DMS153 (cell line): Measurements from ENCODE around the gene CDK14.

Experiments used
- DNase-seq: peaks from one replicate; lab custom pipeline; 2025; lab: John Stamatoyannopoulos, UW

The CDK14 gene

DNA sequence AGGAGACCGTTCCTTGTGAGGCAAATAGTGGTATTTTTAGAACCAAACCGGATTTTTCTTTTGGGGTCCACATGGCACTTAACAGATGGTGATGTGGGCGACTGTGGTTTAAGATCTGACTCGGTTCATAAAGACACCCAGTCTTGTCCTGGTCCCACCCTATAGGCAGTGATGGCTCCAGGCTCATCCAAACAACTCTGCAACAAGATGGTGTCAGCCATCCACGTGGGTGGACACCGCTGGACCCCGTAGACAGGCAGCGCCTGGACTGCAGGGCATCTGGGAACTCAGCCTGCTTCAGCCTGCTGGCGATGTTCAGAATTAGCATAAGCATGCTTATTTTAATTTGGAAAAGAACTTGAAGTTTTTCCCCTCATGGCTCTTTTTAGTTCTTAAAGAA, 409.7 kb downstream of the CDK14 start:
- no peak for DNase-seq

DNA sequence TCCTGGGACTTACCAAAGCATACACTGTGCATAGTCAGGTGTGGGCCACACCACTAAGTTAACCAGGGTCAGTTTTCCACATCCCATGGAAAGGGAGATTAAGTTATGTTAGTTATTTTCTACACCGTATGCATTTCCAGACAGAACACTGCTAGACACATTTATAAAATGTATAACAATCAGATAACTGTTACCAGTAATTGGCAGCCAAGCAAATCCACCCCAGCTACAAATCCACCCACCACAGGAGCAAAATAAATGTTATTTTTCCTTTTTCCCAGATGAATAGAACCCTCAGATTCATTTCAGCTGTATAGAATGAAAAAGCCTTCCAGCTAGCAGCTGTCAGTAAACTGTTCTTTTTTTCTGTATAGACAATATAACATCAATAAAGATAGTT, 411.2 kb downstream of the CDK14 start:
- no peak for DNase-seq

DNA sequence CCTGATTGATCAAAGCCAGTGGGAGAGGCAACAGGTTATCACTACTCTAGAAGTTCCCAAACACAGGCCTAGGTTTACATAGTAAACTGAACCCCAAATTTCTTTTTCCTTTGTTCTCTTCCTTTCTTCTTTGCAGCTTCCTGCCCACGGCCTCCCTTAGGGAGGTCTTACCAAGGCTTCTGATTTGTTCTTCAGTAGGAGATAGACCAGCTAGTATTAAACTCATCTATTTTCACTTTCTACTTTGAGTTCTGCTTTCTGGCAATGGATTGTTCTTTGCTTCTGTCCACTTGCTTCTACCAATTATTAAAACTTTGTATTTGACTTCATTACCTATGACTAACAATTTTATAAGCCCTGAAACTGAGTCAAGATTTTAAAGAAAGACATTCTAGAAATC, 417.0 kb downstream of the CDK14 start:
- DNase-seq = no peak

DNA sequence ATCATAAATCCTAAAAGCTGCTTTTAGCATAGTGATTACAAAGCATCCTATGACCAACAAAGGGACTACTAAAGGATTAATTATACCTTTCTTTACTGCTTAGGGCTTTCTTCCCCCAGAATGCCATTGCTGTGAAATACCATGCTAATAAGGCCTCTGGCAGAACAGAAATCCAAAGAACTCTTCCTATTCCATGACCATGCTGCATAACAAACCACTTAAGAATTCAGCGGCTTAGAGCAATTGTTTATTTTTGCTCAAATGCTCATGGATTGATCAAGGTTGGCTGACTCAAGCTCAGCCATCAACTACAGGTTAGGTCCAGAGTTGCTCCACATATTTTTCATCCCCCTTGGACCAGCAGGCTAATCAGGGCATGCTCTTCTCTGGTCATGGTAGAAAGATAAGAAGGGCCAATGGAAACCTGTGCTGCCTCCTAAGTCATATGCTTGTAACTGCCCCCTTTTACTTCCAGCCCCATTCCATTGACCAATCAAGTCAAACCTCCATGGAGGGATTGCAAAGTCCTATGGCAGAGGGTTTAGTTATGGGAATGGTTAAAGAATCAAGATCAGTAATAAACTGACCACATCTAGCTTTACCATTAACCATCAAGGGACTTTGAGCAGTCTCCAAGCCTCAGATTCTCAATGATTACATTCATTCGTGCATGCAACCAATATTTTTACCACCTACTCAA, 423.7 kb downstream of the CDK14 start:
- DNase-seq = no peak

DNA sequence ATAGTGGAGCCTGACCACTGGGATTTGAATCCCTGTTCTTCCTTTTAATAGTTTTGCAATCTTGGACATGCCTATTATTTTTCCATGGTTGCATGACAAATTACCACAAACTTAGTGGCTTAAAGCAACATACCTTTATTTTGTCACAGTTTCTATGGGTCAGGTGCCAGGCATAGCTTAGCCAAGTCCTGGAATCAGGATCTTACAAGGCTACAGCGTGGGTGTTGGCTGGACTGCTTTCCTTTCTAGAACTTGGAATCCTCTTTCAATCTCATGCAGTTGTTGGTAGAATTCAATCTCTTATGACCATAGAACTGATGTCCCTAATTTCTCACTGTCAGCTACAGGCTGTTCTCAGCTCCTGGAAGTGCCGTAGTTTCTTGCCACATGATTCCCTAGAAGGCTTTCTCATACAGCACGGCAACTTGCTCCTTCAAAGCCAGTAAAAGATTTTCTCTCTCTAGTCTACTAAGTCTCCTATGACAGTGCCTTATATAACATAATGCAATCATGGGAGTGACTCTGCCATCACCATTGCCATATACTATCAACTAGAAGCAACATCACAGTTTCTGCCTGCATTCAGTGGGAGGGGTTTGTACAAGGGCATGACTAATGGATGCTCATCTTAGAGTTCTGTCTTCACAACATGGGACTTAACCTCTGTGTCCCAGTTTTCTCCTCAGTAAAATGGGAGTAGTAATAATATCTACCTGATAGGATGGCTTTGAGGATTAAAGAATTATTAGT, 424.7 kb downstream of the CDK14 start:
- DNase-seq = no peak

DNA sequence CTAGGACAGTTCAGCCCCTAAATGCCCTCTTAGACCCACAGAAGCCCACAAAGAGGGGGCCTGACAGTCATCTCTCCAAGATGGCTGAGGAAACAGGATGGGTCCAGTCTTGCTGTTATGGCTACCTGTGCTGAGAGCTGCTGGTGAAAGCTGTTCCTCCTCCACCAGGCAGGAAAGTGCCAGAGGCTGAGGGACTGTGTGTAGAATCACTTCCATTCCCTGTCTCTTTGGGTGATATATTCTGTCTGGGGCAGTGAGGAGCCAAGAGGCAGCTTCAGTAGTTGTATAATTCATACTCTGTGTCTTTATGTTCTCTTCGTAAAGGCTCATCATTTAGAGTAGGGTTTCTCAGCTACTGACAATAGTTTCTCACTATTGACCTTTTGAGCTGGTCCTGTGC, 425.8 kb downstream of the CDK14 start:
- no peak for DNase-seq

DNA sequence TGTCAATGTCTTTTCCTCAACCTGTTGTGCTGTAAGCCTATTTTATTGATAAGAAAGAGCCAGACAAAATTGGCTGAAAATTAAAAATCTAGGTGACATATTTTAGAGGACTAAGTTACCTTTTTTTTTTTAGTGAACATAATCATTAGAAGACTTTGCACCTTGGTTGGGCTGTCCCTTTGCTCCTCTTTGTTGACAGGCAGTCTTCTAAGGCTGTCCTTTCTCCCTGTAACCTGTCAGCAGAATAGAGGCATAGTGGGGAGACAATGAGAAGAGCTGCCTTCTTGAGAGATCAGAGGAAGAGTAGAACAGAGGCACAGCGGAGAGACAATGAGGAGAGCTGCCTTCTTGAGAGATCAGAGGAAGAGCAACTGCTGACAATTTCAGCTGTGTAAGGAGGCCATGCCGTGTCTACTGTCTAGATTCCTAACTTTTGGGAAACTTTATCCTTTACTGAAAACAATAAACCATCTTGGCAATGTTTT, 429.8 kb downstream of the CDK14 start:
- DNase-seq = no peak

DNA sequence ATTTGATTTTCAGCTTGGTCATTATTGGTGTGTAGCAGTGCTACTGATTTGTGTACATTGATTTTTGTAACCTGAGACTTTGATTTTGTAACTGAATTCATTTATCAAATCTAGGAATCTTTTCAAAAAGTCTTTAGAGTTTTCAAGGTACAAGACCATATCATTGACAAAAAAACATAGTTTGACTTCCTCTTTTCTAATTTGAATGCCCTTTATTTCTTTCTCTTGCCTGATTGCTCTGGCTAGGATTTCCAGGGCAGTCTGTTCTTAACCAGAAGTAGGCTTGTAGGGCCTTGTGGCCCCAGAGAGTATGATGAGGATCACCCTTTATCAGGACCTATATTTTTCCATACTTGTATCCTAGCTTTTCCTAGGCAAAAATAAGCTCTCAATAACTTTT, 433.6 kb downstream of the CDK14 start:
- DNase-seq = no peak

DNA sequence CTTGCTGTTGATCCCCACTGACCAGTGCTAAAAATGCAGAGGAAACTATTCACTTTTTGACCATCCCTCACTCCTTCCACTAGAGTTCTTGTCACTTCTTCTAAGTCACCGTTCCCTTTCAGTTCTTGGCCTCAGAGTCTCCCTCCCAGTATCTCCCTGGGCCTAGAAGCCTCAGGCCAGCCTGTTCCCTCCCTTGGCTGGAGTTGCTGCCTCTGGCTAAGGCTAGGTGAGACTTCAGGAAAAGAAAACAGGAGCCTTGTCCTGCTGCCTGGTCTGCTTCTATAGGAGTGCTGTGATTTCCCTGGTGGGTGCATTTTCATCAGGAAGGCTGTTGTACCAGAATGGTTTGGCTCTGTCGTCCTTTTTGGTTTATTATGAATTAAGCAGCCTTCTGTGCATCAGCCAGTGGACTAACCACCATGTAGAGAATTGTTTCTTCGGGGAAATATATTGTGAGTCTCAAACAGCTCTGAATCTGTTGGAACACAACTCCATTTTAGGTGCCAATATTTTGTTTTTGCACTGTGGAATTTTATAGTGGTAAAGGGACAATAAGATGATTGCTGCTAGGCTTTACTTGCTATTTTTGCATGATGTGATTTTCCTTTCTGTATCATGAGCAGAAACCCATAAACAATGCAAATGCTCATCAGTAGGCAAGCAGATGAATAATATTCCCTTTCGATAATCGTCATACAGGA, 434.7 kb downstream of the CDK14 start:
- no peak for DNase-seq

DNA sequence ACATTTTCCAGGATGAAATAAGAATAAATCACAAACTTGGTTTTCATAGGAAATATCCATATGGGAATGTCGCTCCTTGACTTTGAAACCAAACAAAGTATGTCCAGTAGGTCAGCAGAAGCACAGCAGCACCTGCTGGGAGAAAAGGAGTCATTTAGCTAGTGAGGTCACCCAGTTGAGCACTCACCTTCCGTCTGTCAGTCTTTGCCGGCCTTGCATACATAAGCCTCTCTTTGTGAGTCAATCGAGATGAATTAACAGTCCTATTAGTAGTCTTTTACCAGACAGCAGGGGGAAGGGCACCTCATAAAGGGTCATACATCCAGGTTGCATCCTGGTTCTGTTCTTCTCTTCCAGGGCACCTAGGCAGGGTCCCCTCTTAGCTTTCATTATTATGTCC, 435.6 kb downstream of the CDK14 start:
- DNase-seq = no peak

DNA sequence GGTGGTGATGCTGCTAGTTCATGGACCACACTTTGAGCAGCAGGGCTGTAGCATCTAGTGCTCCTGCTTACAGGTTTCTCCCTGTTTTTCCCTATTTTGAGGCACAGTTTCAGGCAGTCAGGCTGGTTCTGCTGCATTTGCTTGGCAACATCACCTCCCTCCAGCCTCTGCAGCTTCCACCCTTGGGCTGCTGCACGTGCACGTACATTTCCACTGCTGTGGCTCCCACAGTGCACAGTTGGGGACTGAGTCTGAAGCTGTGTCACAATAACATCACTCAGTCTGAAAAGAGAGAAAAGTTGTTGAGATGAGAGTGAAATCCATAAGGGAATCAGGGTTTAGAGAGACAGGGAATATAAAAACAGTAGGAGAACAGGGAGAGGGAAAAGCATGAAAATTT, 437.5 kb downstream of the CDK14 start:
- DNase-seq = no peak

DNA sequence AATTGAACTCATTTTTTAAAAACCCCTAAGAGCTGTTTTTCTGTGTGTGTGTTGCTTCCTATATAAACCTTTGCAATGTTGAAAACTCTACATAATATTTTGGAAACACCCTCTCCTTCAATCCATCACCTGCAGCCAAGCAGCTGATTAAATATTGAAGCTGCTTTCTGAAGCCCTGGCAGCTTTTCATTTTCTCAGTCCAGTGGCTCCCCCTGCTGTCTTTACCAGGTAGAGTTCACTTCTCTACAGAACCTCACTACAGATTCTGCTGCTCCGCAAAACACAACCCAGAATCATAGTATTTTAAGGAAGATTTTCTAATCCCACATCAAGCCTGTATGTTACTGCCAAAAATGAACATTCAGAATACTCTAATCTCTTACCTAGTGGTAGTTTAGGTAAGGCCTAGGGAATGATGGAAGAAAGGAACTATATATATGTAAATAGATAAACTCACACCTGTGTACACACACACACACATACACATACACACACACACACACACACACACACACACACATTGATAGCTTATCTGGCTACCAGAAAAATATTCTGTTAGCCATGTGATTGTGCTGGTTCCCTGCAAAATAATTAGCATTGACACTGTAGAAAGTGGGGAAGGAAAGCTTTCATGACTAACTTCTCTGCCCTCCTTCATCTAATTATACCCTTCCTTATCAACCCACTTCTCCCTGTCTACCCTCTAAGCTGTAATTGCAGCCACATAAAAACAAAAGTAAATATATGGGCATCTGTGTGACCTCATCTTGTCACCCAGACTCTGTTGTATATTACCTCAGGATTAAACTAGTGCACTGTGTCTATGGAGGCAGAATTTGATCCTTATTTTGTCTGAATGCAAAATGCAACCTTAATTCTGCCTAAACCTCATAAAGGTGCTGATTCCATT, 438.6 kb downstream of the CDK14 start:
- DNase-seq = peak; percentile 89

DNA sequence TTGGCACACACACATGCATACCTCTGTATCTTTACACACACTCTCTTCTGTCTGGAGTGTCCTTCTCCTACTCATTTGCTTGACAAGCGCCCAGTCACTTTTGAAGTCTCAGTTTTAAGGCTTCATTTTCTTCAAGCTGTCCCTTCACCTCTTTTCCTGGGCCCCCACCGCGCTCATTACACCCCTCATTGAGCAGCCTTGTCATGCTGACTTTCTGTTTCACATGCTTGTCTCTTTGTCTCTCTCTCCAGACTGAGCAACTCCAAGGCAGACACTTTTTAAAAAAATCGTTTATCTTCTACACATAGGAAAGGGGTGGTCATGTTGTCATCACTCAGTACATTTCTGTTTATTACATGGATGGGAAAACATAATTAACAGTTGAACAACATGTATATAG, 442.9 kb downstream of the CDK14 start:
- no peak for DNase-seq

DNA sequence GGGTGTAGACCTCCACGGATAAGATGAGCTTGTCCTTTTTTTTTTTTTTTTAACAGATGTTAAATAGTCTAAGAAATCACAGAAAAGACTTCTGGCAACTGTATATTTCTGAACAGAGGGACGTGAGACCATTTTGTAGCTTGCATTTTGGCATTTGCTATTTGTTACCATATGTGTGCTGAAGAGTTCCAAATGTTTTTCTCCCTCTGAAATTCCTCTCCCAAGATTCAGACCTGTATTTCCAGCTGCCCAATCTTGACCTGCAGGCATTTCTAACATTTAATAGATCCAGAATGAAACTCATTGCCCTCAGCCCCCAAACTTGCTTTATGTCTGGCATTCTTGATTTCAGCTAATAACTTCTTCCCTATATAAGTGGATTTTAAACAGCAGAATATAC, 445.0 kb downstream of the CDK14 start:
- DNase-seq = no peak

DNA sequence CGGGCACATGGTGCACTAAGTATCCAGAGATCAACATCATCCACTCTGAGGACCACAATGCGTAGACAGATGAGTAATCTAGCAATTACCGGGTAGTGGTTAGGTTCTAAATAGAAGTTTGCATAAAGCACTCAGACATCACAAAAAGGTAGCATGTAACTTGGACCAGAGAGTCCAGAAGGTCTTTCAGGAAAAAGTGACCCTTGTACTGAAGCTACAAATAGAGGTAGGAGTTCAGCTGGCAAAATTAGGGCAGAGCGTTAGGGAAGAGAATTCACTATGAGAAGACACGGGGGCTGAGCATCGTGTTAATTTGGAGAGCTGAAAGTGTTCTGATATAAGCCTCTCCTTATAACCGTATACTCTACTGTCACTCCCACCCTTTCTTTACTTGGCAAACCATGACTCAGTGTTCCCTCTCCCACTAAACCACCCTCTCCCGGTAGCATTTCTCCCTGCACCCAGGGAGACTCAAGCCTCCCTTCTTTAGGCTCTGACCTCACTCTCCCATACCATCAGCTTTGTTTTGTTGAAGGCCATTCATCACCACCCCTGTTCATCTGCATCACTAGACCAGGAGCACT, 445.9 kb downstream of the CDK14 start:
- DNase-seq = no peak

DNA sequence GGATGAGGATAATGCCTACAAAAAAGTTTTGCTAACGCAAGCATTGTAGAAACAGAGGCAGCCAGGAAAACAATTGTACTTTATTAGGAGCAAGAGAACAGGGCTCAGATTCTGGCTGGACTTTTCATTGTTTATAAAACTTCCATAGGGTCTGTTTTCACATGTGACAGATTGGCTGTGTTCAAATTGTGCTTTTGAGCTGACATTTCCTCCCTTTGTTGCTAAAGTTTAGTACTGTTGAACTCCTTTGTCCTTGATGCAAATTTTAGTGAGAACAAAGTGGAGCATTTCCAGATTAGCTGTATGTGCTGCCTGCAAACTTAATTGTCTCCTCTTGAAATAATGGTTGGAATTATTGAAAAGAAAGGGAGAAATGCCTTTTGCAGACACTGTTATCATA, 447.1 kb downstream of the CDK14 start:
- no peak for DNase-seq

DNA sequence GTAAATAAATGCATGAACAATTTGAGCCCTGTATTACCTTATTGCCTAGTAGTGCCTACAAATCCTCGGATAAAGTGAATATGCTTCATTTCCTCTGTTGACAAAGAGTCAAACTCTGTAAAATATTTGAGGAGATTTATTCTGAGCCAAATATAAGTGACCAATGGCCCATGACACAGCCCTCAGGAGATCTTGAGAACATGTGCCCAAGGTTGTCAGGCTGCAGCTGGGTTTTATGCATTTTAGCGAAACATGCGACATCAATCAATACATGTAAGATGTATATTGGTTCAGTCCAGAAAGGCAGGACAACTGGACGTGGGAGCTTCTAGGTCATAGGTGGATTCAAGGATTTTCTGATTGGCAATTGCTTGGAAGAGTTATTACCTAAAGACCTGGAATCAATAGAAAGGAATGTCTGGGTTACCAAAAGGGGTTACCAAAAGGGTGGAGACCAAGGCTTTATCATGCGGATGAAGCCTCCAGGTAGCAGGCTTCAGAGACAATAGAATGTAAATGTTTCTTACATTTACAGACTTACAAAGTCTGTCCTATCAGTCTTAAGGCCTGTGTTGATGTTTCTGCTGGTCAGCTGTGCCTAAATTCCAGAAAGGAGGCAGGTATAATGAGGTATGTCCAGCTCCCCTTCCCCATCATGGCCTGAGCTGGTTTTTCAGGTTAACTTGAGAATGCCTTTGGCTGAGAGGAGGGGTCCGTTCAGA, 448.0 kb downstream of the CDK14 start:
- no peak for DNase-seq

DNA sequence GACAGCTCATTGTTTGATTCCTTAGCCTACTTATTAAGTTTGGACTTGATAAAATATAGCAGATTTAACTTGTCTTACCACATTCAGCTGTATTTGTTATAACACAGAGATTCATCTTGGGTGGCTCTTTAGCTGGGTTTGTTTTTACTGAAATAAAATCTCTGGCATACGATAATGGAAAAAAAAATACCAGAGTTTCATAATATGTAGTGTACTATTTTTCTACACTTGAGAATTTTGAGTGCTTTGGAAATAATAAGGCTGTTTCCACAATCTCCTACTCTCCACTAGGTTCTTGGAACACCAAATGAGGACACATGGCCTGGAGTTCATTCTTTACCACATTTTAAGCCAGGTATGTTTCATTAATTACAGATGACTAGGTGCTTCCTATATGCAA, 449.5 kb downstream of the CDK14 start:
- no peak for DNase-seq

DNA sequence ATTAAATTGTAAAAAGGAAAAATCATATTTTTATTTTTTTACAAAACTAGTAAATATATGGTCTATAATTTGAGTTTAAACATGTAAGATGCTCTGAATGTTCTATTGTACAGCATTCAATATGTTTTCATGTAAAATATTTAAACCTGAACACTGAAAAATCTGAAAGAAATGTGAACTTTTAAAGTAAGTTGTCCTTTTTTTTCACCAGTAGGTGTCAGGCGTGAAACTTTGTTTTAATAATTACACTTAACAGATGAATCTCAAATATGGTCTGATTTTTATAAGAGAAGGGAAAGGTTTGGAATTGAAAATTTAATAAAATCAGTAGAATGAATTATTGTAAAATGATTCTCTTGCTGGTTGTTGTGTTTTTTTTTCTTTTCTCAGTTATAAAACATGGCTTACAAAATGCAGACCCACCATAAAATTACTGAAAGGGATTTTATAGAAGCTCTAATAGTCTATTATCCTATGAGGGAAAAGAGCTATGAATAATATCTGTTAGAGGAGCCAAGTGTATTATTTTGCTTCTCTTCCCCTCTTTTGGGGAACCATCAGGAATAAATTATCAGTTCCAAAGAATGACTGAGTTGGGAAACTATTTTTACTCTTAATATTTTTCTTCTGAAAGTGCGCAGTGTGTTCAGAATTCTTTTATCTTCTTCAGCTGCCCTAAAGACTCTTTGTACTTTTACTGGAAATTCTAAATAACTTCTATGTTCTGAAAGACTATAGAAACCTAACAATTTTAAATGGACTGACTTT, 450.4 kb downstream of the CDK14 start:
- DNase-seq = no peak

DNA sequence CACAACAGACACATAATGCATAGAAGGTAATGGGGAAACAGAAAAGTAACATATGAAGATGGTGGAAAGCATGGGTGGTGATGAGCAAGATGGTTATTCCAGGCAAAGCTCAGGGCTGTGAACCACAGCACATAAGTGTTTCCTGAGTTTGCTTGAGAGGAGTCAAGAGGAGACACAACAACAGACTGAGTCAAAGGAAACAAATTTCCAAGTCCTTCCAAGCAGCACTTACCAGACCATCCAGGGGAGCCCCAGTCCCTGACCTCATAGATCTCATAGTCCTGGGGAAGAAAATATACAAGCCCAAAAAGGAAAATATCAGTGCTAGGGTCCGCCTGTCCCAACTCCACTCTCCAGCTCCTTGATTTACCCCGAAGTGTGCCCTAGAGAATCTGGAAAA, 451.5 kb downstream of the CDK14 start:
- DNase-seq = no peak
